Femur (tissue), 1 donor: ENCODE data around the gene SHLD1.

Experiments
- DNase-seq: peaks from one replicate; pipeline ENCODE4 v3.0.0-alpha.2; 2017

SHLD1 gene

GRCh38 chr20:5825130-5825719 lies 75.0 kb downstream of the SHLD1 start:
- DNase-seq = no peak

GRCh38 chr20:5827098-5827853 lies 77.1 kb downstream of the SHLD1 start:
- no peak for DNase-seq

GRCh38 chr20:5827861-5828260 lies 77.7 kb downstream of the SHLD1 start:
- no peak for DNase-seq

GRCh38 chr20:5829241-5829809 lies 79.1 kb downstream of the SHLD1 start:
- no peak for DNase-seq

- DNase-seq = no peak
Observed at GRCh38 chr20:5831539-5832237, 81.5 kb downstream of the SHLD1 start.

GRCh38 chr20:5833309-5833941 lies 83.2 kb downstream of the SHLD1 start:
- no peak for DNase-seq

- no peak for DNase-seq
Observed at GRCh38 chr20:5834436-5835005, 84.3 kb downstream of the SHLD1 start.

GRCh38 chr20:5835321-5835821 lies 85.2 kb downstream of the SHLD1 start:
- DNase-seq = no peak

GRCh38 chr20:5835871-5836270 lies 85.7 kb downstream of the SHLD1 start:
- no peak for DNase-seq

GRCh38 chr20:5836569-5836968 lies 86.4 kb downstream of the SHLD1 start:
- no peak for DNase-seq

- DNase-seq = no peak
Observed at GRCh38 chr20:5840411-5841002, 90.3 kb downstream of the SHLD1 start.

GRCh38 chr20:5841522-5841921 lies 91.3 kb downstream of the SHLD1 start:
- no peak for DNase-seq

- no peak for DNase-seq
Observed at GRCh38 chr20:5842465-5842864, 92.3 kb downstream of the SHLD1 start.

GRCh38 chr20:5843054-5843592 lies 92.9 kb downstream of the SHLD1 start:
- DNase-seq = no peak

- DNase-seq = no peak
Observed at GRCh38 chr20:5844063-5844681, 94.0 kb downstream of the SHLD1 start.

- no peak for DNase-seq
Observed at GRCh38 chr20:5845681-5846615, 95.7 kb downstream of the SHLD1 start.

GRCh38 chr20:5848711-5849505 lies 98.7 kb downstream of the SHLD1 start:
- no peak for DNase-seq

- DNase-seq = no peak
Observed at GRCh38 chr20:5855939-5856338, 105.7 kb downstream of the SHLD1 start.

- DNase-seq = no peak
Observed at GRCh38 chr20:5859608-5860007, 109.4 kb downstream of the SHLD1 start.

GRCh38 chr20:5862703-5863039 lies 112.5 kb downstream of the SHLD1 start:
- no peak for DNase-seq
